Subcutaneous abdominal adipose tissue (tissue), 5 donors: Measurements from ENCODE around the gene GPR157.

Experiments
- H3K27ac ChIP-seq: one replicate; pipeline ENCODE4 v1.7.0; 2013; ENCODE audit warnings: low read depth, mild to moderate bottlenecking, inconsistent platforms, low read length, moderate library complexity
- H3K27me3 ChIP-seq, 5 donors: one replicate each; pipeline ENCODE4 v1.7.0; 2013; ENCODE audit warnings: low read length in 5 of 5, inconsistent platforms in 1 of 5; ENCODE audit not compliant: control insufficient read depth in 5 of 5, insufficient read depth in 4 of 5
- H3K36me3 ChIP-seq, 5 donors: one replicate each; pipeline ENCODE4 v1.7.0; 2013; ENCODE audit warnings: low read length in 5 of 5; ENCODE audit not compliant: control insufficient read depth in 5 of 5, insufficient read depth in 5 of 5
- H3K4me1 ChIP-seq, 5 donors: one replicate each; pipeline ENCODE4 v1.7.0; 2013; ENCODE audit warnings: low read length in 5 of 5, mild to moderate bottlenecking in 3 of 5, moderate library complexity in 1 of 5; ENCODE audit not compliant: control insufficient read depth in 5 of 5, insufficient read depth in 5 of 5
- H3K4me3 ChIP-seq, 5 donors: one replicate each; pipeline ENCODE4 v1.7.0; 2013; ENCODE audit warnings: low read length in 5 of 5, low read depth in 1 of 5
- H3K9ac ChIP-seq, 5 donors: one replicate each; pipeline ENCODE4 v1.7.0; 2013; ENCODE audit warnings: low read length in 5 of 5, mild to moderate bottlenecking in 4 of 5, moderate library complexity in 3 of 5
- H3K9me3 ChIP-seq, 5 donors: one replicate each; pipeline ENCODE4 v1.7.0; 2013; ENCODE audit warnings: low read length in 5 of 5; ENCODE audit not compliant: control insufficient read depth in 5 of 5
- donor health status: healthy.
- donor health status: healthy.
- donor health status: healthy.
- donor health status: healthy.
- donor health status: healthy.

Gene GPR157

DNA sequence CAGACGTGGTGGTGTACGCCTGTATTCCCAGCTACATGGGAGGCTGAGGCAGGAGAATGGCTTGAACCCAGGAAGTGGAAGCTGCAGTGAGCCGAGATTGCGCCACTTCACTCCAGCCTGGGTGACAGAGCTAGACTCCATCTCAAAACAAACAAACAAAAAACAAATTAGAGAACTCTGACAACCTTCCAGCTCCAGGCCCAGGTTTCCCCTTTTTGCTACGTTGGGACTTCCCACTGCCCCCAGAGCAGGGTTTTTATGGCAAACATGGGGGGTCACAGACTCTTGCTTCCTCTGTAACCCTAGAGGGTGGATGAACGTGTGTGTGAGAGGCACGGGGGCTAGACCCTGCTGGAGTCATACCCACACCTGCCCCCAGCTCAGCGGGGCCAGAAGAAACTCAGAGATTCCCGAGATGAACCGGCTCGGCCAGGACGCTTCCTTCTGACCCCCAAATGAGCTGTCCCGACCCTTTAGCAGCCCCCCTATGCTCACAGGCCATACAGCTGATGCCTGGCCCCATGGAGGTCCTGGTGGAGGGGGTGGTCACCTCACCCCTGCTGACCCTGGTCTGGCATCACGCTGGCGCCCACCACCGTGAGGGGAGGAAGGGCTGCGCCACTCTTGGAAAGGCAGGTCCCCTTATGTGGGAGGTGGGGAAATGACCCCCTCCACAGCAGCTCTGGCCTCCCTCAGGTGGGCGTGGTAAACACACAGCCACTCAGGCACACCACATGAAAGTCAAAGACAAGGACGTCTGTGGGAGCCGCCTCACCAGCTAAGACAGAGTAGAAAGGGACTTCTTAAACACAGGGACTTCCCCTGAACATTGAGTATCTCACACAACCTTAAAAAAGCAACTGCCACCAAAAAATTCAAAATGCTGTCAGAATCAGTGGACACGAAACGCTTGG lies 7.1 kb downstream of the GPR157 start:
- H3K4me1 ChIP-seq, result no peaks in the 10 kb centered on the region

DNA sequence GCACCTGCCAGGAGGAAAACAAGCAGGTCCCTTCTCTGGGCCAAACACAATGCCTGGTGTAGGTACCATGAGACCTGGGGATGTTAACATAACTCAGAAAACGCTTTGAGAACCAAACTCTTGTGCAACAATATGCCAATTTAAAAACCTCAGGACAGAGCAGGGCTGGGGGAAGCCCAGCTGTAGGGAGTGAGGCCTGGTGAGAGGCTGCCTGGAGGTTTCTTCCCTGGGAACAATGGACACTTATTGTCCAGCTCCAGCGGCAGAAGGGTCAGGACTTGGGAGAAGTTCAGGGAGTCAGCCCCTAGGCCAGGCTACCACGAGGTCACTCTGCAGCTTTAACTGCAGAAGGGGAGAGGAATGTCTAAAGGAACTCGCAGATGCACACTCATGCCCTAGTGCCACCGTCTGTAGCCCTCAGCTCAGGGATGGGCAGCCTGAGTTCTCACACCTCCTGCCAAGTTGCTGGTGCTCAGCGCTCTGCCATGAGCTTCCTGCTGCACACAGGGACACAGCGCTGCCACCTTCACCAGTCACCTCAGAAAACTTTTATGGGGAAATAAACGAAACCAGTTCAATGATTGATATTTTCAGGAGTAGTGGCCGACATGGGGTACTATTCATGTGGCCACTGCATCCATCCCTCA lies 8.5 kb downstream of the GPR157 start:
- Histone ChIP-seq H3K4me1 (peaks cover 0 to 5% (median 0%) of the 10 kb centered on the region in 5 donors), H3K36me3 (peaks cover 0 to 4% (median 0%) of the 10 kb centered on the region in 5 donors), H3K9ac (no peak overlapping the region), H3K4me3 (no peak overlapping the region), H3K27me3 (no peaks in the 10 kb centered on the region), H3K9me3 (no peaks in the 10 kb centered on the region), H3K27ac (no peak overlapping the region)

More for the DNA sequence above, 7.1 kb downstream of the GPR157 start:
- no peaks in the 10 kb centered on the region for H3K9me3 ChIP-seq
- no peak overlapping the region for H3K4me3 ChIP-seq
- peaks cover 0 to 4% (median 0%) of the 10 kb centered on the region in 5 donors for H3K36me3 ChIP-seq
- H3K9ac ChIP-seq, result no peak overlapping the region
- H3K27me3 ChIP-seq, result no peaks in the 10 kb centered on the region
- no peak overlapping the region for H3K27ac ChIP-seq

DNA sequence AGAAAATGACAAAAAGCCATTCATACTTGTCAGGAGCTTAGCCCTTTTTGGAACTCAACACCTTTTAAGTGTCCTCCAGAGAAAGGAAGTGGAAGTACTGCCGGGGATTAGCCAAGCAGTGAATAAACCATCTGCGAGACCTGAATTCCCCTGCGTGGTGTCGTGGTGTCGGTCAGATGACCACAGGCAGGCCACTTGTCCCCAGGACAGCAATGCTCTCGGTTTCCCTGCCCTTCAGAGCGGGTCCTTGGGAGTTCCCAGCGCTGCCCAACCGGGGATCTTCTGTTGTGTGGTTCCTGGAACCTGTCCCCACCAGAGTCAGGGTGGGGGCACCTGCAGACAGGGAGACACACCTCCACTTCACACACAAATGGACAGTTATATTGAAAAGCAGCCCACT lies 9.2 kb downstream of the GPR157 start:
- no peaks in the 10 kb centered on the region for H3K9me3 ChIP-seq
- H3K4me1 ChIP-seq, result peaks cover 0 to 5% (median 0%) of the 10 kb centered on the region in 5 donors
- no peak overlapping the region for H3K27ac ChIP-seq
- no peak overlapping the region for H3K4me3 ChIP-seq
- H3K36me3 ChIP-seq, result peaks cover 0 to 4% (median 0%) of the 10 kb centered on the region in 5 donors
- no peak overlapping the region for H3K9ac ChIP-seq
- H3K27me3 ChIP-seq, result no peaks in the 10 kb centered on the region

DNA sequence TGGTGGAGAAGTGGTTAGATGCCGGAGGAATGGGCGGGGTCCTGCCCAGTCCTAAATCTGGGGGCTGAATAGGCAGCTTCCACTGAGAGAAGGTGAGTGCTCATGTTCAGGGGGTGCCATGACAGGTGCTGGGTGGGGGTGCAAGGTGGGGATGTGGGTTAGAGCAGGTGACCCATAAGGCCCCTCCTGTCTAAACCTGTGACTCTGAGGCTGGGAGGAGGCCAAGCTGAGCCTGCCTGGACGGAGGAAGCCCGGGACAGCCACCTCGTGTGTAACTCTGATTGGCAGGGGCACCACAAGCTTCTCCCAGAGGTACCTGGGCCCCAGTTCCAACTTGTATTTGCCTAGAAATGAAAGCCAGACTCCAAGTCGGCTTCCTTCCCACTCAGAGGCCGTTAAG lies 10.7 kb downstream of the GPR157 start:
- H3K4me1 ChIP-seq, result peaks cover 0 to 5% (median 0%) of the 10 kb centered on the region in 5 donors
- no peaks in the 10 kb centered on the region for H3K9me3 ChIP-seq
- H3K4me3 ChIP-seq, result no peak overlapping the region
- H3K27me3 ChIP-seq, result no peaks in the 10 kb centered on the region
- no peak overlapping the region for H3K27ac ChIP-seq
- H3K9ac ChIP-seq, result no peak overlapping the region
- H3K36me3 ChIP-seq, result peaks cover 0 to 4% (median 0%) of the 10 kb centered on the region in 5 donors

DNA sequence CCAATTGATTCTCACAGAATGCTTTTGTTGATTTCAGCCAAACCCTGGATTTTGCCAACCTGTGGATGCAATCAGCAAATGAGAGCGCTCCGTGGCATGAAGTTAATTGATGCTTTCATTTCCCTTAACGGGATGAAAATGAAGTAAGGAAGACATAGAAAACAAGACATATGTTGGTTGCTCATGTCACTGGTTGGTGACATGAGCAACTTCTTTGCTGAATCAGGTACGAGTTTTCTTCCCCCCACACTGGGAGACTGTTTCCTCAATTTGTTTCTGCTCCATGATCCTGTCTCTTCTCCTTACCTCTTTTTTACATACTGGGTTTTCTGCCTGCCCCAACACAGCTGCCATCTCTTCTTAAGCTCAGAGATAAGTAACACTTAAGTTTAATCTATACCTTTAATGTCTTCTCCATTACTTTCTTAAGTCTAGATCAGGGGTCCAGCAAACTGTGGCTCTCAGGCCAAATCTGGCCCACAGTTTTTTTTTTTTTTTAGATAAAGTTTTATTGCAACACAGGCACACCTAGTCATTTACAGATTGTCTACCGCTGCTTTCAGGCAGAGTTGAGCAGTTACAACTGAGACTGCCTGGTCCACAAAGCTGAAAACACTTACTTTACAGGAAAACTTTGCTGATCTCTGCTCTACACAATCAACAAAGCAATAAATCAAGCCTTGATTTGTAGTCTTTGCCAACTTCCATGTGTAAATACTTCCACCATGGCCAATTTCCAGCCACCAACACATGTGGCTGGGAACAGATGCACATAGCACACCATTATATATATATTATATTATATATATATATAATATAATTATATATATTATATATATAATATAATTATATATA lies 13.3 kb downstream of the GPR157 start:
- Histone ChIP-seq H3K36me3 (peaks cover 0 to 8% (median 3%) of the 10 kb centered on the region in 5 donors), H3K9me3 (no peaks in the 10 kb centered on the region), H3K4me1 (peaks cover 0 to 5% (median 4%) of the 10 kb centered on the region in 5 donors), H3K27me3 (no peaks in the 10 kb centered on the region), H3K27ac (no peak overlapping the region), H3K4me3 (no peak overlapping the region), H3K9ac (no peak overlapping the region)

DNA sequence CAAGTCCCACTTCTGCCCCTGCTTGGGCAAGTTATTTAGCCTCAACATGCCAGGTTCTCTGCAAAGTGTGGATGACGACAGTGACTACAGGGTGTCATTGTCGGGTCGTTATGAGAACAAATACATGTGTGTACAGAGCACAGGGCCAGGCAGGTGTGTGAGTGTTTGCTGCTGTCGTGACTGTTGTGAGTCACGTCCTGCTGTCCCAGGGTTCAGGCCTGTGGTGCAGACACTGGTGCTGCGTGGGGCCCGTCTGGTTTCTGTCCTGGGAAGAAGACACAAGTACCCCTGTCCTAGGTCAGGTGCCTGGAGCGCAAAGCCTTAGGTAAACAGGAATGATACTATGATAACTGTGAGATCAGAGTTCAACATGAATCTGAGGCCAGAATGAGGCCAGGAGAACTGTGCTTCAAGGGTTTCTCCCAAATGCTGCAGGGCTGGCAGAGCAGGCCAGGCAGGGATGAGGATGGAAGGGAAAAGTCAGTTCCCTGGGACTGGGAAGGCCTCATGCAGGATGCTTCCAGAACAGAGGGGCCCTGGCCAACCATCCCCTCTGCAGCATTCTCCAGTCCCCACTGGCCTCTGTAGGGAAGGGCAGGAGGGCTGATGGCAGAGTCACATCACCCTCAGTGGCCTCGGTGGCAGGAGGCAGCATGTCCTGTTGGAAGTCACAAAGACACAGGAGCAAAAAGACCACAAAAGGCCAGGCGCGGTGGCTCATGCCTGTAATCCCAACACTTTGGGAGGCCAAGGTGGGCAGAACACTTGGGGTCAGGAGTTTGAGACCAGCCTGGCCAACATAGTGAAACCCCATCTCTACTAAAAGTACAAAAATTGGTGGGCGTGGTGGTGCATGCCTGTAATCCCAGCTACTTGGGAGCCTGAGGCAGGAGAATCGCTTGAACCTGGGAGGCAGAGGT lies 15.7 kb downstream of the GPR157 start:
- H3K36me3 ChIP-seq, result peaks cover 0 to 8% (median 3%) of the 10 kb centered on the region in 5 donors
- H3K9ac ChIP-seq, result no peak overlapping the region
- H3K4me3 ChIP-seq, result no peak overlapping the region
- H3K9me3 ChIP-seq, result no peaks in the 10 kb centered on the region
- H3K27me3 ChIP-seq, result no peaks in the 10 kb centered on the region
- H3K27ac ChIP-seq, result no peak overlapping the region
- H3K4me1 ChIP-seq, result peaks cover 0 to 7% (median 4%) of the 10 kb centered on the region in 5 donors

DNA sequence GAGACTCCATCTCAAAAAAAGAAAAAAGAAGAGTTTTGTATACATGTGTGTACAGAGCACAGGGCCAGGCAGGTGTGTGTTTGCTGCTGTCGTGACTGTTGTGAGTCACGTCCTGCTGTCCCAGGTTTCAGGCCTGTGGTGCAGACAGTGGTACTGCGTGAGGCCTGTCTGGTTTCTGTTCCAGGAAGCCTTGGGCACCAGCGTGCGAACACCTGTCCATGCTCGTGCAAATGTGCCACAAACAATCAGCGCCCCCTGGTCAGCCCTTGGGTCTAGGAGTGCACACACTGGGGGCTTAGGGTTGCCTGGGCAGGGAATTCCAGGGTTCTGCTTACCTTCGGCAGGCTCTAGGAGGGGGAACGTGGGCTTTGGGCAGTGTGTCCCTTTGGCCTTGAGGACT lies 16.9 kb downstream of the GPR157 start:
- Histone ChIP-seq H3K9me3 (no peaks in the 10 kb centered on the region), H3K4me1 (peaks cover 0 to 7% (median 4%) of the 10 kb centered on the region in 5 donors), H3K4me3 (no peak overlapping the region), H3K27ac (no peak overlapping the region), H3K36me3 (peaks cover 0 to 8% (median 4%) of the 10 kb centered on the region in 5 donors), H3K27me3 (no peaks in the 10 kb centered on the region), H3K9ac (no peak overlapping the region)

DNA sequence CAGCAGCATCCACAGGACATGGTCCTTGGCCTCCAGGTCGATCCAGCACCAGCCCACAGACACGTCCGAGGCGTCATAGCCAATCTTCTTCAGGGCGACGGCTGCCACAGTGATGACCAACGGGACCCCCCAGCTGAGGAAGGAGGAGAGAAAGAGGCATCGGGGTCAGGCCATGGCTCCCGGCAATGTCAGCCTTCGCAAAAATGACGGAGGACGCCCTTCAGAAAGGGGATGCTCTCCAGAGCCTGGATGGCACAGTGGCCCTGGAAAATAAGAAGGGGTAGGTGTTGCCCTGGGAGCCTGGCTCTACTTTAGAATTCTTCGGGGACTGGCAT lies 17.6 kb downstream of the GPR157 start:
- no peaks in the 10 kb centered on the region for H3K27me3 ChIP-seq
- no peak overlapping the region for H3K4me3 ChIP-seq
- no peak overlapping the region for H3K9ac ChIP-seq
- no peaks in the 10 kb centered on the region for H3K9me3 ChIP-seq
- H3K36me3 ChIP-seq, result peaks cover 0 to 8% (median 4%) of the 10 kb centered on the region in 5 donors
- H3K27ac ChIP-seq, result no peak overlapping the region
- peaks cover 0 to 7% (median 4%) of the 10 kb centered on the region in 5 donors for H3K4me1 ChIP-seq

DNA sequence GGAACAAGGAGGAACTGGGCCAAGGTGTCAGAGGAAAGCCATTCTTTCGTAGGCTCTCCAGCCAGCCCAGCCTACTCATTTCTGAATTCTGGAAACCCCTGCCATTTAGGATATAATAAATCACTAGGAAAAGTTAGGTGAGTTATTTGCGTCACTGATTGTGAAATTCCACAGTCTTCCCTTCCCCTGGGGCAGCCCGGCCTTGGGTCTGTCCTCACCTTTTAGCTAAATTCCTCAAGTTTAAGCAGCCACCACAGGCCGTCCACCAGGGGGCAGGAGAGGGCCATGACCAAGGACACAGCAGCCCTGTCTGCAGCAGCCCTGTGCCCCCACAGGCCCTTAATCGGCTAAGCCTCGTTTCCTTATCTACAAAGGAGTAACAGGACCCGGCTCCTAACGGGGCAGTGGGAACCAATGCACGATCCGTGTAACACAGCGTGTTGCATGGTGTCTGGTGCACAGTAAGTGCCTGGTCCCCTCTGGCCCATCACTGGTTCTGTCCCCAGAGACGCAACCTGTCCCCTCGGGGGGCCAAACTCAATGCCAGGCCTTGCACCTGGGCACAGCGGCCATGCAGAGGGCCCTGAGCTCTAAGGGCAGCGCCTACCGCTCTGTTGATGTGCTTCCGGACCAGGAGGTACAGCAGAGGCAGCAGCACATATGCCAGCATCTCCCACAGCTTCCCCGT lies 18.1 kb downstream of the GPR157 start:
- Histone ChIP-seq H3K9me3 (no peaks in the 10 kb centered on the region), H3K36me3 (peaks cover 0 to 8% (median 4%) of the 10 kb centered on the region in 5 donors), H3K27me3 (no peaks in the 10 kb centered on the region), H3K9ac (no peak overlapping the region), H3K27ac (no peak overlapping the region), H3K4me1 (peaks cover 0 to 7% (median 3%) of the 10 kb centered on the region in 5 donors), H3K4me3 (no peak overlapping the region)
